MM.1S (cell line): ENCODE measurements around the gene SCNN1B.

Source experiments
- DNase-seq: peaks from one replicate; pipeline ENCODE4 v3.0.0-alpha.2; 2015
- H2AFZ ChIP-seq: fragments of 300-600 bp; sonication (generic); 2 replicates; pipeline ENCODE4 v1.6.0; 2016; ENCODE audit warnings: antibody characterized with exemption, low read length
- H3F3A ChIP-seq: fragments of 300-600 bp; sonication (generic); 2 replicates; pipeline ENCODE4 v1.6.1; 2016; ENCODE audit warnings: mild to moderate bottlenecking, antibody characterized with exemption, low read length, moderate library complexity, mixed read lengths; ENCODE audit not compliant: insufficient read depth
- H3K27ac ChIP-seq: fragments of 300-600 bp; sonication (generic); 2 replicates; pipeline ENCODE4 v1.5.1; 2016; ENCODE audit warnings: mild to moderate bottlenecking, low read length
- H3K27me3 ChIP-seq: fragments of 300-600 bp; sonication (generic); replicated peaks from 2 replicates; pipeline ENCODE4 v1.6.0; 2016; ENCODE audit warnings: low read length; ENCODE audit not compliant: insufficient read depth
- H3K36me3 ChIP-seq: fragments of 300-600 bp; sonication (generic); replicated peaks from 2 replicates; pipeline ENCODE4 v1.6.1; 2016; ENCODE audit warnings: mild to moderate bottlenecking, low read length, mixed read lengths; ENCODE audit not compliant: insufficient read depth
- H3K4me1 ChIP-seq: fragments of 300-600 bp; sonication (generic); 2 replicates; pipeline ENCODE4 v1.6.1; 2016; ENCODE audit warnings: low read length, mixed read lengths
- H3K4me2 ChIP-seq: fragments of 300-600 bp; sonication (generic); 2 replicates; pipeline ENCODE4 v1.6.0; 2016; ENCODE audit warnings: low read depth, low read length
- H3K4me3 ChIP-seq: fragments of 300-600 bp; sonication (generic); 2 replicates; pipeline ENCODE4 v1.5.1; 2016; ENCODE audit warnings: low read length, mixed read lengths
- H3K79me2 ChIP-seq: fragments of 300-600 bp; sonication (generic); 2 replicates; pipeline ENCODE4 v1.6.1; 2016; ENCODE audit warnings: mixed run types, low read length, mixed read lengths
- H3K9ac ChIP-seq: fragments of 300-600 bp; sonication (generic); 2 replicates; pipeline ENCODE4 v1.6.1; 2016; ENCODE audit warnings: low read length, mixed read lengths
- H3K9me2 ChIP-seq: fragments of 300-600 bp; sonication (generic); replicated peaks from 2 replicates; pipeline ENCODE4 v1.6.1; 2016; ENCODE audit warnings: mild to moderate bottlenecking, low read length, mixed read lengths; ENCODE audit not compliant: insufficient read depth
- H3K9me3 ChIP-seq: fragments of 300-600 bp; sonication (generic); replicated peaks from 2 replicates; pipeline ENCODE4 v1.6.1; 2016; ENCODE audit warnings: mild to moderate bottlenecking, low read length, mixed read lengths; ENCODE audit not compliant: insufficient read depth
- H4K20me1 ChIP-seq: fragments of 300-600 bp; sonication (generic); 2 replicates; pipeline ENCODE4 v1.6.1; 2016; ENCODE audit warnings: mild to moderate bottlenecking, low read length, moderate library complexity, mixed read lengths; ENCODE audit not compliant: insufficient read depth
- EZH2 ChIP-seq: fragments of 300-600 bp; sonication (generic); optimal IDR thresholded peaks from 2 replicates; pipeline ENCODE3; 2017; ENCODE audit warnings: low read depth, mild to moderate bottlenecking, antibody characterized with exemption, low read length, mixed read lengths
- EZH2phosphoT487 ChIP-seq: fragments of 300-600 bp; sonication (generic); IDR thresholded peaks from 2 replicates; pipeline ENCODE4 v1.6.1; 2018; ENCODE audit warnings: antibody characterized with exemption, low read length
- TF ChIP-seq, protein P1 (sequence below): fragments of 300-600 bp; sonication (generic); IDR thresholded peaks from 2 replicates; pipeline ENCODE4 v1.5.1; 2016; ENCODE audit warnings: antibody characterized with exemption, low read length, mixed read lengths

The SCNN1B gene

DNA sequence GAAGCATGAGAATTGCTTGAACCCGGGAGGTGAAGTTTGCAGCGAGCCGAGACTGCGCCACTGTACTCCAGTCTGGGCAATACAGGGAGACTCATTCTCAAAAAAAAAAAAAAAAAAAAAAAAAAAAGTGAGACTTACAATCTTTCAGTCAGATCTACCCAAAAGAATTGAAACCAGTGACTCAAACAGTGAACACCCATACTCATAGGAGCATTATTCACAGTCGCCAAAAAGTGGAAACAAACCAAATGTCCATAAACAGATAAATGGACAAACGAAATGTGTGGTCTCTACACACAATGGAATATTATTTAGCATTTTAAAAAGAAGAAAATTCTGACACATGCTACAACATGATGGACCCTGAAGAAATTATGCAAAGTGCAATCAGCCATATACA, 9.1 kb upstream of the SCNN1B start:
- Histone ChIP-seq H3K27me3 (no peaks in the 10 kb centered on the region), H3K4me1 (peaks cover 15% of the 10 kb centered on the region), H3K27ac (no peak overlapping the region), H3K9me3 (no peaks in the 10 kb centered on the region), H4K20me1 (no peaks in the 10 kb centered on the region), H3K79me2 (no peaks in the 10 kb centered on the region), H3K9me2 (no peaks in the 10 kb centered on the region), H3K4me3 (no peak overlapping the region), H3F3A (no peaks in the 10 kb centered on the region), H3K36me3 (no peaks in the 10 kb centered on the region), H3K4me2 (no peak overlapping the region), H2AFZ (no peak overlapping the region), H3K9ac (no peak overlapping the region)
- no peak for DNase-seq
- TF ChIP-seq EZH2 = no peak
- TF ChIP-seq, protein P1, sequence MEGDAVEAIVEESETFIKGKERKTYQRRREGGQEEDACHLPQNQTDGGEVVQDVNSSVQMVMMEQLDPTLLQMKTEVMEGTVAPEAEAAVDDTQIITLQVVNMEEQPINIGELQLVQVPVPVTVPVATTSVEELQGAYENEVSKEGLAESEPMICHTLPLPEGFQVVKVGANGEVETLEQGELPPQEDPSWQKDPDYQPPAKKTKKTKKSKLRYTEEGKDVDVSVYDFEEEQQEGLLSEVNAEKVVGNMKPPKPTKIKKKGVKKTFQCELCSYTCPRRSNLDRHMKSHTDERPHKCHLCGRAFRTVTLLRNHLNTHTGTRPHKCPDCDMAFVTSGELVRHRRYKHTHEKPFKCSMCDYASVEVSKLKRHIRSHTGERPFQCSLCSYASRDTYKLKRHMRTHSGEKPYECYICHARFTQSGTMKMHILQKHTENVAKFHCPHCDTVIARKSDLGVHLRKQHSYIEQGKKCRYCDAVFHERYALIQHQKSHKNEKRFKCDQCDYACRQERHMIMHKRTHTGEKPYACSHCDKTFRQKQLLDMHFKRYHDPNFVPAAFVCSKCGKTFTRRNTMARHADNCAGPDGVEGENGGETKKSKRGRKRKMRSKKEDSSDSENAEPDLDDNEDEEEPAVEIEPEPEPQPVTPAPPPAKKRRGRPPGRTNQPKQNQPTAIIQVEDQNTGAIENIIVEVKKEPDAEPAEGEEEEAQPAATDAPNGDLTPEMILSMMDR = no peak
- TF ChIP-seq EZH2phosphoT487 = no peak

DNA sequence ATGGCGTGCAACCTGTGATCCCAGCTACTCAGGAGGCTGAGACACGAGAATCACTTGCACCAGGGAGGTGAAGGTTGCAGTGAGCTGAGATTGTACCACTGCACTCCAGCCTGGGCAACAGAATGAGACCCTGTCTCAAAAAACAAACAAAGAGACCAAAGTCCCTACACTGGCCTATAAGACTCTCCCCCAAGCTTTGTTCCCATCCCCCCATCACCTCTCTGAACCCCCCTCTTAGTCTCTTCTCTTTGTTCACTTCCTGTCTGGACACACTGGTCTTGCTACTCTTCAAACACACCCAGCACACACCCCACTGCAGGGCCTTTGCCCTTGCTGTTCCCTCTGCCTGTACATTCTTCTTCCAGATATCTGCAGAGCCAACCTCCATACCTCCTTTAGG, 7.8 kb upstream of the SCNN1B start:
- Histone ChIP-seq H3F3A (no peaks in the 10 kb centered on the region), H3K4me1 (peaks cover 7% of the 10 kb centered on the region), H3K27ac (no peak overlapping the region), H3K9ac (no peak overlapping the region), H3K4me2 (no peak overlapping the region), H3K36me3 (no peaks in the 10 kb centered on the region), H3K9me3 (no peaks in the 10 kb centered on the region), H3K79me2 (no peaks in the 10 kb centered on the region), H3K9me2 (no peaks in the 10 kb centered on the region), H3K27me3 (no peaks in the 10 kb centered on the region), H4K20me1 (no peaks in the 10 kb centered on the region), H2AFZ (no peak overlapping the region), H3K4me3 (no peak overlapping the region)
- TF ChIP-seq, protein P1 = no peak
- TF ChIP-seq EZH2phosphoT487 (no peak), EZH2 (no peak)
- DNase-seq = no peak

DNA sequence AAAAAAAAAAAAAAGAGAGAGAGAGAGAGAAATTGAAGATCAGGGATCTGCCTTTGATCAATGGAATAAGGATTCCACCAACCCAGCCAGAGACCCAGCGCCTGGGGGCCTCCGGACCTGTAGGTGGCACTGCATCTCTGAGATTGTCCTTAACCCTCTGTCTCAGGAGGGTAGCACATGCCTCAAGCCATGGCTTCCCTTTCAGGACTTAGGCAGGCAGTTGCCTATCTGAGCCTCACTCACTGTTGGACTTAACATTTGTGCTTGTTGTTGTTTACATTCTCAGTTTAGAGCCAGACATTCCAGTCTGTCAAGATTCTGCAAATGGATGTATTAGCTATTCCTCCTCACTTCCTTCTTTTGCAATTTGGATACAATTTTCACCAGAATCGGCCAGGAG, 5.1 kb upstream of the SCNN1B start:
- H3K27me3 ChIP-seq = no peaks in the 10 kb centered on the region
- peak; percentile 62 for DNase-seq

More for the DNA sequence above, 5.1 kb upstream of the SCNN1B start:
- Histone ChIP-seq H2AFZ (peak overlapping the region; percentile 95), H3K9me2 (no peaks in the 10 kb centered on the region), H3K36me3 (no peaks in the 10 kb centered on the region), H3K4me1 (peaks cover 13% of the 10 kb centered on the region), H3K27ac (no peak overlapping the region), H3K4me3 (no peak overlapping the region), H4K20me1 (no peaks in the 10 kb centered on the region), H3F3A (peaks cover 5% of the 10 kb centered on the region; the same call in 1 of the 2 replicates), H3K79me2 (no peaks in the 10 kb centered on the region), H3K9me3 (no peaks in the 10 kb centered on the region), H3K9ac (no peak overlapping the region), H3K4me2 (peak overlapping the region; percentile 25; the same call in 1 of the 2 replicates)
- TF ChIP-seq, protein P1 = peak; percentile 63
- no peak for TF ChIP-seq EZH2
- TF ChIP-seq EZH2phosphoT487 = no peak
